Fibroblast of lung (primary cell): ENCODE data around the gene MYRIP.

ENCODE experiments used
- CTCF ChIP-seq, 2 donors: IDR thresholded peaks in 1 of 2; conservative IDR thresholded peaks in 1 of 2; 1 replicate in 1 of 2; 2 replicates in 1 of 2; pipeline ENCODE4 v1.5.1; 2011 to 2012; ENCODE audit warnings: low read length in 2 of 2, control low read depth in 1 of 2, inconsistent platforms in 1 of 2, low read depth in 1 of 2, mild to moderate bottlenecking in 1 of 2
- EZH2 ChIP-seq: IDR thresholded peaks from 2 replicates; pipeline ENCODE4 v1.5.1; 2012; ENCODE audit warnings: low read length, control low read depth, mild to moderate bottlenecking; ENCODE audit errors: missing control alignments

DNA sequence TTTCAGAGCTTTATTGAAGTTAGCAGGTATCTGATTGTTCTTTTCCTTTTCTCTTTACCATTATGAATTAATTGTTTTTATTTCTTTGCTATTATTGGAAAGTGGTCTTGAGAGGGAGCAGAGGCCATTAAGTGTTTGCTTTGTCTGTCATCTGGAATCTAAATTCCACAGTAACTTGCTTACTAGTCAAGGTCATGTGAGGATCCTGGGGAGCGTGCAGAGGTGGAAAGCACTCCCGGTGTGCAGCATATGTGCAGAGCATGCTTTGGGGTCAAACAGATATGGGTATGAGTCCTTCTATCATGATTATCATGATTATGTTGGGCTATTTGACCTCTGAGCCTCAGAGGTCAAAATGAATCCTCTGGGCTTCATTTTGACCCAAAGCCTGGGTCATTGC lies 96.4 kb downstream of the MYRIP start:
- no peak for TF ChIP-seq CTCF (conservative IDR thresholded peaks at IDR 0.05 in 1 of 2, IDR thresholded peaks at IDR 0.05 in 1 of 2; ENCODE audit: low read depth in 1 of 2, low read length in 2 of 2)
- TF ChIP-seq EZH2: no peak
